GM21526 (cell line): ENCODE results near the gene RAB6B.
A peak's percentile ranks its signal among the peaks of the same experiment; 100 is the strongest.

Experiments
- ATAC-seq: cut with Tn5 transposase; IDR thresholded peaks from one replicate; pipeline ENCODE4 v1.9.1; 2021; ENCODE audit warnings: moderate library complexity; ENCODE audit not compliant: unreplicated experiment, low FRiP score

The RAB6B gene

GRCh38 chr3:133860519-133860918, 35.2 kb downstream of the RAB6B start:
- ATAC-seq: no peak

- ATAC-seq: no peak
Observed at GRCh38 chr3:133859381-133860234, 36.1 kb downstream of the RAB6B start.

GRCh38 chr3:133857767-133858166, 37.9 kb downstream of the RAB6B start:
- no peak for ATAC-seq

DNA sequence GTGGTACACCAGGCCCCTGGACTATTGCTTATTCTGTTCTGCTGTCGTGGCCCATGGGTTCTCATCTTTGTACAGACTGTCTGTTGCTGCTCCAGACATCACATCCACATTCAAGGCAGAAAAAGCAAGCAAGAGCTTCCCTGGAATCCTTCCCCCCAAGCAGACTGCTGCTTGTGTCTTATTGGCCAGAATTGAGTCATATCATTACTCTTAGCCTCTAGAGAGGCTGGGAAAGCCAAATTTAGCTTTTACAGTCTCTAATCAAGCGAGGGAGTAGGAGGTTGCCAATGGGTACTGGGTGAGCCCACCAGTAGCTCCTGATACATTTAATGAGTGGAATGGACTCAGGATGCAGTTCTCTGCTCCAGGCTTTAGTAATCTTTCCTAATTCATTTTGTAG, 39.4 kb downstream of the RAB6B start:
- no peak for ATAC-seq

GRCh38 chr3:133855772-133856171, 39.9 kb downstream of the RAB6B start:
- ATAC-seq: no peak

DNA sequence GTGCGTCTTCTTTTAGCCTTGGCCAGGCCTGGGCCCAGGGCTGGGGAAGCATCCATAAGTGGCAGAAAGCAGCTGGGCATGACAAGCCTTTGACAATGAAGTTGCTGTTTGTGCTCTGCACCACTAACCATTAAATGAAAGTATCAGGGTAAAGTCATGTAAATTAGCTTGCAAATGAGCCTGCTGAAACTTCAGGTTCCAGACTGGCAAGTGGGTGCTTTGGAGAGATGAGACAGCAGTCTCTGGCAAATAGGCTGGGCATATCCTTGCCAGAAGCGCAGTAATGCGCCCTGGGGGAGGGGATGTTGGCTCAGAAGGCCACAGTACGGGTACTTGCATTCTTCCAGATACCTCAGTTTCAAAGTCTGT, 40.7 kb downstream of the RAB6B start:
- ATAC-seq: no peak

GRCh38 chr3:133854264-133855001, 41.2 kb downstream of the RAB6B start:
- ATAC-seq: no peak

- no peak for ATAC-seq
Observed at GRCh38 chr3:133853925-133854227, 41.8 kb downstream of the RAB6B start.

GRCh38 chr3:133853063-133853924, 42.4 kb downstream of the RAB6B start:
- ATAC-seq: no peak

GRCh38 chr3:133851931-133852330, 43.8 kb downstream of the RAB6B start:
- ATAC-seq: no peak

- peak; percentile 48 for ATAC-seq
Observed at GRCh38 chr3:133851266-133851906, 44.3 kb downstream of the RAB6B start.

GRCh38 chr3:133850034-133850433, 45.6 kb downstream of the RAB6B start:
- no peak for ATAC-seq

DNA sequence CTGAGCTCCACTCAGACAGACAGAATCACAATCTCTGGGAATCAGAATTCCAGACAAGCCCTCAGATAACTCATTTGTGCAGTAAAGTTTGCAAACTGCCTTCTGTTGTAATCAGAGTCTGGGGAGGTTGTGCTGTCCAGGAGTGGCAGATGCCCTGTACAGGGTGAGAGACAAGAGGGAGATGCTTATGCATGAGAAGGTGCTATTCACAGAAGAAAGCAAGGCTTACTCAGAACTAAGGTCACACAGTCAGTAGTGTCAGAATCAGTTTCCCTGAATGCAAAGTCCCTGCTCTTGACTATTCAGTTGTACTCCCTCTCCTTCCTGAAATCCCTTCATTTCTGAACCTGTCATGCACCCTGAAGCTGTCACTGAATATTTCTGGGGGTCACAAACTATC, 46.3 kb downstream of the RAB6B start:
- ATAC-seq: no peak

DNA sequence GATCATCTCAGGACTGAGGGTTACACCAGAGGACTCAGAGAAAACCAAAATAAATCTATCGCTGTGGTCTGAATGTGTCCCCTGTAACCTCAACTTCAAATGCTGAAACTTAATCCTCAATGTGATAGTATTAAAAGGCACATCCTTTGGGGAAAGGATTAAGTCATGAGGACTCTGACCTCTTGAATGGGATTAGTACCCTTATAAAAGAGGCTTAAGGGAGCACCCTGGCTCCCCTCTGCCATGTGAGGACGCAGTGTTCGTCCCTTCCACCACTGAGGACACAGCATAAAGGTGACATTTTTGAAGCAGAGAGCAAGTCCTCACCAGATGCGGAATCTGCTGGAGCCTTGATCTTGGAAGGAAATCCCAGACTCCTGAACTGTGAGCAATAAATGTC, 50.6 kb downstream of the RAB6B start:
- ATAC-seq: no peak

GRCh38 chr3:133843634-133844033, 52.0 kb downstream of the RAB6B start:
- no peak for ATAC-seq

GRCh38 chr3:133842158-133842557, 53.5 kb downstream of the RAB6B start:
- ATAC-seq: no peak

GRCh38 chr3:133841196-133841595, 54.5 kb downstream of the RAB6B start:
- ATAC-seq: no peak

DNA sequence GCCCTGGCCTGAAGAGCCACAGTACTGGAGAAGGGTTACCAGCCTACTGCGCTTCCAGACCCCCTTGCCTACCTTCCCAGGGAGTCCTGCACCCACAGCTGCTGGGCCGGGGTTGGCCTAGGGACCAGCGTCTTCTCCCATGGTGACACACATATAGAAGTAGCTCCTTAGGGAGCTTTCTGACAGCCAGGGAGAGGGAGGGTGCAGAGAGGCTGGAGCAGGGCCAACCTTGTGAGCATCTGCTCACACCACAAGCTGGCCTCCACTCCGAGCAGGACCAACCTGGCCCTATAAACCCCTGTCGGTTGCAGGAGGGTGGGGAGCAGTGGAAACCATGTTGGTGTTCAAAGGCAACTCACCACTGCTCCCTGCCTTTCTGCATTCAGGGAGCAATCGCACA, 54.9 kb downstream of the RAB6B start:
- no peak for ATAC-seq

DNA sequence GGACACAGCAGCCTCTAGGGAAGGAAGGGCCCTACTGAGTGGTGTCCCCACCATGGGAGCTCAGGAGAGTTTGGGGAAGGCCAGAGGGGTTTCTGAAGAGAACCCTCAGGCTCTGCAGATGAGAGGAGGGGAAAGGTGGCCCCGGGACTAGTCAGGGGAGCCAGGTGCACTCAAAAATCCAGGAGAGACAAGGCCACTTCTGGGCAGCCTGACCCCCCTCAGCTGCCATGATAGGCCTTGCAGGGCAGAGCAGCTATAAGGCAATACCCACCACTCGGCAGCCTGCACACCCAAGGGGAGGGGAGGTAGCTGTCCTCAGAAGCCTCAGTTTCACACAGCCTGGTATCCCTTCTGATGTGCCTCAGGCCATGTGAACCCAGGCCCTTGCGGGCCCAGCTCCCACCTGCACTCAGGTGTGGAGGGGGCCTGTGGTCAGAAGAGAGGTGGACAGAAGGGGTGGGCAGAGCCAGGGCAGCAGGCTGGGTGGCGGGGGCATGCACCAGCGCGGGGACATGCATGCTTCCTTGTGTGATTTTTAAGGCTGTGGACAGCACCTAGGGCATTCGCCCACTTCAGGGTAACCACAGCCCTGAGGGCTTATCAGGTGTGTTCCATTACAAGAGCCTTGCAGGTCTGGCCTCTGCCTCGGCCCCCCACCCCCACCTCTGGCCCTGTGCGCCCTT, 55.5 kb downstream of the RAB6B start:
- ATAC-seq: no peak
